Islet of Langerhans (tissue), 1 donor: Measurements from ENCODE around the gene SPACA7.
"Not testable (repeated sequence)": the region's sequence is repeated elsewhere in the genome, so short reads cannot be mapped to it uniquely, and the experiment has no call there.

Experiments used
- FAIRE-seq: peaks from one replicate; lab custom pipeline; 2011; peaks lifted over from hg19 to GRCh38; lab: Jason Lieb, UNC

Gene SPACA7

GRCh38 chr13:112428704-112429103 lies 52.5 kb downstream of the SPACA7 start:
- FAIRE-seq, result no peak

DNA sequence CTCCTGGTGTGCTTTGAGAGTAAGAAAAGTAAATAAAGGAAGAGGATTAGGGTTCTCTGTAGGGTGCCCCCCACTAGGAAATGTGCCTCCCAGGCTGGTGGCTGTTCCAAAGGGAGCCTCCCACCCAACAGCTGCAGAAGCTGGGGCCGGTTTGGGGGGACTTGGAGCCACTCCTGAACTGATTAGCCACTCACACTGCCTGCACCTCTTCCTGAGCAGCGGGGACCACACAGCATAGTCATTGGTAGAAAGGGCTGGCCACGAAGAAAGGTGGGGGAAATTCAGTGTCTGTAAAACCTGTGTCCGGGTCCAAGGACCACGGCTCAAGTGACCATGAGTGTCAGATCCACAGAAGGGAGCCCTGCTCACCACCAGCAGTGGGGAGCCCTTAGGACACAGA lies 55.6 kb downstream of the SPACA7 start:
- FAIRE-seq, result no peak

GRCh38 chr13:112432734-112433133 lies 56.6 kb downstream of the SPACA7 start:
- FAIRE-seq, result not testable (repeated sequence)

DNA sequence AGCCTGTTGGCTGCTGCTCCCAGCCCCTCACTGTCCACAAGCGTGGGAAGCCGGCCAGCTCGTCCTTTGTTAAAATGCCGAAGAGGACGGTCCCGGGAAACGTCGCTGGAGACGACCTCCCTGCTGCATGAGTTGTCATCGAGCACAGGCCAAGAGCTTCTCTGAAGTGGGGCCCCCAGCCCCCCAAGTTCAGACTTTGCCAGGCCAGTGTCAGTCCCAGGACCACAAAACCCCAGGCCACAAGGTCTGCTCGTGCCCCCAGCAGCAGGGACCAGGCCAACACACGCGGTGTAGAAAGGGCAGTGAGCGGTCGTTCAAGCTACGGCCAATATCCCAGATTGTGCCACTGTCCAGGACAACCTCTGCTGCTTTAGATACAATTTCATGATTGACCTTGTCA lies 57.4 kb downstream of the SPACA7 start:
- FAIRE-seq, result not testable (repeated sequence)

- FAIRE-seq, result no peak
Observed at GRCh38 chr13:112434032-112434431, 57.9 kb downstream of the SPACA7 start.

GRCh38 chr13:112434937-112435523 lies 58.9 kb downstream of the SPACA7 start:
- FAIRE-seq, result no peak

GRCh38 chr13:112435973-112436372 lies 59.8 kb downstream of the SPACA7 start:
- FAIRE-seq, result no peak

DNA sequence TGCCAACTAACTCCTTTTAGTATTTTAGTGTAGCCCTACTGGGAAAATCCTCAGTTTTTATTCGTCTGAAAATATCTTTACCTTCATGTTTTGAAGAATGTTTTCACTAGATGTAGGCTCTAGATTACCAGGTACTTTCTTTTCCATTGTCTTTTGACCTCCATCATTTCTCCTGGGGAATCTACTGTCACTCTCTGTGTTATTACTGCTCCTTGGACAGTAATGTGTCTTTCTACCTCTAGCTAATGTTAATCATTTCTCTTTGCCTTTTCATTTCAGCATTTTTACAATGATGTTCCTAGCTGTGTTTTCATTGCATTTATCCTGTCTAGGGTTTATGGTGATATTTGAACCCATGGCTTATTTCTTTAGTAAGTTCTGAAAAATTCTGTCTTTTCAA lies 61.9 kb downstream of the SPACA7 start:
- FAIRE-seq, result no peak

DNA sequence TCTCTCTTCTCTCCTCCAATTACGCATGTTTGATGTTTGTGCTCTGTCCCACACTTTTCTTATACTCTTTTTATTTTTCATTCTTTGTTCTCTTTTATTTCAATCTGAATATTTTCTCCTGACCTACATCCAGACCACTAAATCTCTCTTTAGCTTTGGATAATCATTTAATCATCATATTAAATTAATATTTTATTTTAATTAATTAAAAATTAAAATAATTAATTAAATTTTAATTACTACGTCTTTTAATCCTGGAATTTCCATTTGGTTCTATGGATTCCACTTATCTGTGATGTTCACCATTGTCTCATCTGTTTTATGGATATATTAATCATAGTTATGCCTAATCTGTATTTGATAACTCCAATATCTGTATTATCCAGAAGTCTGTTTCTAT lies 62.4 kb downstream of the SPACA7 start:
- FAIRE-seq, result no peak

DNA sequence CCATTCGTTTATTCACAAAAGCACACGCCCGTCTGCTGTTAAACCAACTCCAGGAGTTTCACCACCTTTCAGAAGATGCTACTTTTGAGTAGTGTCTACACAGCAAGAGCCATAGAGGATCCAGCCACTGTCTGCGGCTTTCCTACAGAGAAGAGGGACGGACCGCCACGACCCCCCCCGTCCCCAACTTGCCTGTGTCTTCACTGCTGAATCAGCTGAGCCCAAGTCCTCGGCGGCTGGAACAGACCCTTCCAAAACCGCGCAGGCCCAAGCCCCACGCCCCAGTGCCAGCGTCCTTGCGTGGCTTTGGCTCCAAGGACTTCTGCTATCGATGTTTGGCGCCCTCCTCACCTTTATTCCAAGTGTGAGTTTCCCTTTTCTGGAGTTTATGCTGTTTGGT lies 65.1 kb downstream of the SPACA7 start:
- no peak for FAIRE-seq

GRCh38 chr13:112441779-112442310 lies 65.7 kb downstream of the SPACA7 start:
- no peak for FAIRE-seq

DNA sequence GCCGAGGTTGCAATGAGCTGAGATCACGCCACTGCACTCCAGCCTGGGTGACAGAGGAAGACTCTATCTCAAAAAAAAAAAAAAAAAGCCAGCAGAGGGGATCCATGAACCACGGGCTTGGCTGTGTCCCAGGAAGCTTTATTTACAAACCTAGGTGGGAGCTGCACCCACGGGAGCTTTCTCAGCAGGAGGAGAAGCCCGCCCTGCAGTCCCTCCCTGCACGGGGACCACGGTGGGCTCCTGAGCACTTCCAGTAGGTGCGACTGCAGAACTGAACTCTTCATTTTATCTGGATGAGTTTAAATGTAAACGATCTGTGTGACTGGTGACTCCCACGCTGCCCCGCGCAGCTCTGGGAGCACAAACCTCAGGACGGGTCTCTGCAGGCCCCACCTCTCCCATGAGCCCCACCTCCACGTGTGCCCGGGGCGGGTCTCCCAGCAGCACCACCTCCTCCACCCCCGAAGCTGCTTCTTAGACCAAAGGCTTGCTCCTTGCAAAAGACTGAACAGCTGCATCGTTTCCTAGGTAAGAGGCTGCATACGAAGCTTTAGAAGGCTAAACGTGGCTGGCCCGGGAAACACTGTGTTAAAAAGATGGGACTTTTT lies 66.4 kb downstream of the SPACA7 start:
- no peak for FAIRE-seq

DNA sequence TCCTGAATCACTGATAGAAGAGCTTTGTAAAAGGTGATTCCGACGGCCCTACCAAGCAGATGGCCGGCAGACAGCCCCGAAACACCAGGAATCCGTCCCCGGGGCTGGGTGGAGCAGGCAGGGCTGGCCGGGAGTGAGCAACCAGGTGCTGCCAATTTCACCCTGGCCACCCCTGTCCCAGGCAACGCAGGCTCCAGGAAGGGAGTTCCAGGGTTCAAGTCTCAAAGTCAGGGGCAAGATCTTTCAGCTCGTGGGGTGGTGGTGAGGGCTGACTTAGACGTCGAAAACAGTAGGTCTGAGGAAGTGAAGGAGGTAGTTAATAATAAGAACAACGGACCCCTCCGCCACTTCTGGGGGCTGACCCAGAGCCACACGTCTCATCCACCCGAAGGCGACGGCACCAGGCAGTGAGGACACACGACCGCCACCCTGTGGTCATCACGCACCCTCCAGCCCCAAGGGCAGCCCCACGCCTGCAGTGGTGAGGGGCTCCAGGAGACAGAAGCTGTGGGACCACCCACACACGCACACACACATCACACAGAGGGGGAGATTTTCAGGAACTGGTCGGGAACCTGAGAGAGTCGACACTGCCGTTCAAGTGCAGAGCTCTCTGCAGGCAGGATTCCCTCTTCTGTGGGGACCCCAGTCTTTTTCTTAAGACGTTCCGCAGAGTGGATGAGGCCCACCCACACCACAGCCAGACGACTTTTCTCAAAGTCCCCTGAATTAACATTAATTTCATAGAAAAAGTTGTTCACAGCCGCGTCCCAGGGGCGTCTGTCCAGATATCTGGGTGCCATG lies 67.2 kb downstream of the SPACA7 start:
- no peak for FAIRE-seq

GRCh38 chr13:112443995-112444311 lies 67.8 kb downstream of the SPACA7 start:
- FAIRE-seq, result no peak

DNA sequence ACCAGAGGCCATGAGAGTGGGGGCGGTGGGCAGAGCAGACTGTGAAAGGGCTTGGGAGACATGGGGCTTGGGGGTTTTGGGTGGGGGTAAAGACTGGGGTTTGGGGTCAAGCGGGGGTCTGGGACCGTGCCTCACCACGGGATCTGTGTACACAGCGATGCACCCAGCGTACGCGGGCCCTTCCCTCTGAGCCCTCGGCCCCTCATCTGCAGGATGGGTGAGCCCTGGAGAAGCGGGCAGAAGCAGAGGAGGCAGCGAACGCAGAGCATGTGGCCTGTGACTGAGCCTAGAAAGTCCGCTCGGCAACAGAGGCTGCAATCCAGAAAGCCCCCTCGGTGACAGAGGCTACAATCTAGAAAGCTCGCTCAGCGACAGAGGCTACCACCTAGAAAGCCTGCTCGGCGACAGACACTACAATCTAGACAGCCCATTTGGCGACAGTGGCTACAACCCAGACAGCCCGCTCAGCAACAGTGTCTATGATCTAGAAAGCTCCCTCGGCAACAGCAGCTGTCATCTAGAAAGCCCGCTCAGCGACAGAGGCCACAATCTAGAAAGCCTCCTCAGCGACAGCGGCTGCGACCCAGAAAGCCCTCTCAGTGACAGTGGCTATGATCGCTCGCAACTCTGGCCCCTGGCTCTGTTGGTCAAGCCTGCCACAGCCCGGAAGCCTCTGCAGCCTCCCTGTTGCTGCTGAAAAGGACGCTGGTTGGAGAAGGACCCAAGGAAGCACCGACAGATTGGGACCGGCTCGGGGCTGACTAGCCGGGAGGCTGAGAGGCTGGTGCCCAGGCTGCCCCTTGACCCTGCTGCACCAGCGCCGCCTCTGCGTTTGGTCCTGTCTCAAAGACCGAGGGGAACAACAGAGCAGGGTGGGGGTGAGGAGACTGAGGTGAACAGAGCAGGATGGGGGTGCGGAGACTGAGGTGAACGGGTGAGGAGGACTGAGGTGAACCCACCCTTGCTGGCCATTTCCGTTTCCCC lies 68.6 kb downstream of the SPACA7 start:
- FAIRE-seq, result no peak

- FAIRE-seq, result no peak
Observed at GRCh38 chr13:112445411-112446271, 69.5 kb downstream of the SPACA7 start.

DNA sequence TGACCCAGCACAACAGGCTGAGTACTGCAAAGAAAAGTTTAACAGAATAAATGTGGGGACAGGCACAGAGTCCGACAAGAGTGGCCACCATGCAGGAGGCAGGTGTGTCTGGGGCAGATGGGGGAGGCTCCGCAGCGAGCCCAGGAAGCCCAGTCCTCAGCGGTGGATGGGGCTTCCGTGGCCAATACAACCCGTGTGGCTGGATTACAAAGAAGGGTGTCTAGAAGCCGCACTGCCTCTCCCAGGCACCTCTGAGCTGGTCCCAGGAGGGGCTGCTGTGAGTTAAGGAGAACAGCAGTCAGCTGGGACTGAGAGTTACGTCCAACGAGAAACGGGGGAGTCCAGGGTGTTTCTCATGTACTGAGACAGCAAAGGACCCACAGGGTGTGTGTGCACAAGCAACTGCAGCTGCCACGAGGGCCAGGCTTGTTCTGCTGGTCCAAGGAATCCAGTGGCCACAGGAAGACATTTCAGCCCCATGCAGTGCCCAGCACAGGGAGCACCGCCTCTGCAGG lies 70.2 kb downstream of the SPACA7 start:
- no peak for FAIRE-seq

DNA sequence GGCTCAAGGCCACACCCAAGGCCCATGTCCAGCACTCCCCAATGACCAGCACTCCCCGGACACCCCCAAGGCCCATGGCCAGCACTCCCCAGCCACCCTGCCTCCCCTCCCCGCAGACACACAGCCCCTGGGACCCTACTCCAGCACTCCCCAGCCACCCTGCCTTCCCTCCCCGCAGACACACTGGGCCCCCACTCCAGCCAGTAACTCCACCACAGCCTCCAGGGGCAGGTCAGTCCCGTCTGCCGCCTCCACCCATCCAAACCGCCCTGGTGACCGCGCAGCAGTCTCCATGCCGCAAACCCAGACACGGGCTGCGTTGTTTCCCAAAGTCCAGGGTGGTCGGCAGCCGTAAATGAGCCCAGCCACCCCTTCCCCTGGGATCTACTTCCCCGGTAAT lies 70.7 kb downstream of the SPACA7 start:
- no peak for FAIRE-seq

DNA sequence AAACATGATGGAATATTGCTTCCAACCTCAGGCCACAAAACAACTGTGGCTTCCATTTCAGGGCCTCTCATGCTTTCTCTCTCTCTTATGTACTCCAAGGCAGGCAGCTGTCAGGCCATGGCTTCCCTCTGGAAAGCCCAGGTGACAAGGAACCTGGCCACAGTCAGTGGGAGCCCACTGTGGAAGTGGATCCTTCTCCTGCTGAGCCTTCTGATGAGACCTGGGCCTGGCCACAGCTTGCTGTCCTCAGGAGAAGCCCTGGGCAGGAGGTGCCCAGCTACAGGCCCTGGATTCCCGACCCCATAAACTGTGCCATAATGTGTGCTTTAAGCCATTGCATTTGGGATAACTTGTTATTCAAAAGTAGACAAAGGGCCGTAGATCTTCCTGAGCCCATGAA lies 71.2 kb downstream of the SPACA7 start:
- FAIRE-seq, result no peak

GRCh38 chr13:112447761-112448603 lies 71.8 kb downstream of the SPACA7 start:
- FAIRE-seq, result no peak
